Neural progenitor cell (in vitro differentiated cells): ENCODE measurements around the gene PNCK. TPM values are rescaled to one million over a fixed set of nuclear protein-coding genes. Genes with fewer than 3 reads are reported as not detected.

Experiments
- DNase-seq: peaks from one replicate; pipeline ENCODE4 v3.0.0-alpha.2; 2016; ENCODE audit warnings: low spot score
- H2AFZ ChIP-seq: fragments of 200-600 bp; sonication (generic); replicated peaks from 2 replicates; pipeline ENCODE4 v1.6.1; 2016; ENCODE audit warnings: antibody characterized with exemption
- H3F3A ChIP-seq: fragments of 200-600 bp; sonication (generic); 2 replicates; pipeline ENCODE4 v1.6.1; 2016; ENCODE audit warnings: antibody characterized with exemption, low read depth
- H3K27ac ChIP-seq: fragments of 200-600 bp; sonication (generic); 2 replicates; pipeline ENCODE4 v1.5.1; 2016; ENCODE audit warnings: mild to moderate bottlenecking
- H3K27me3 ChIP-seq: fragments of 200-600 bp; sonication (generic); 2 replicates; pipeline ENCODE4 v1.6.1; 2016; ENCODE audit warnings: mild to moderate bottlenecking, moderate library complexity
- H3K36me3 ChIP-seq: fragments of 200-600 bp; sonication (generic); 2 replicates; pipeline ENCODE4 v1.5.1; 2016
- H3K4me1 ChIP-seq: fragments of 200-600 bp; sonication (generic); 2 replicates; pipeline ENCODE4 v1.6.1; 2016; ENCODE audit warnings: mixed run types
- H3K4me2 ChIP-seq: fragments of 200-600 bp; sonication (generic); 2 replicates; pipeline ENCODE4 v1.6.1; 2016
- H3K4me3 ChIP-seq: fragments of 200-600 bp; sonication (generic); 2 replicates; pipeline ENCODE4 v1.5.1; 2016
- H3K79me2 ChIP-seq: fragments of 200-600 bp; sonication (generic); 2 replicates; pipeline ENCODE4 v1.6.1; 2016; ENCODE audit warnings: low read depth
- H3K9ac ChIP-seq: fragments of 200-600 bp; sonication (generic); 2 replicates; pipeline ENCODE4 v1.6.1; 2016
- H3K9me3 ChIP-seq: fragments of 200-600 bp; sonication (generic); 2 replicates; pipeline ENCODE4 v1.5.1; 2016; ENCODE audit warnings: low read depth
- H4K20me1 ChIP-seq: fragments of 200-600 bp; sonication (generic); 2 replicates; pipeline ENCODE4 v1.6.1; 2016; ENCODE audit warnings: low read depth
- H3K27ac Mint-ChIP-seq: 3 replicates; pipeline ENCODE4 v1.8.0; 2021; ENCODE audit warnings: mixed read lengths
- H3K27me3 Mint-ChIP-seq: 2 replicates; pipeline ENCODE4 v1.8.0; 2022; ENCODE audit warnings: low read depth, mild to moderate bottlenecking, inconsistent platforms, moderate library complexity, mixed read lengths; ENCODE audit not compliant: insufficient read depth
- H3K36me3 Mint-ChIP-seq: 3 replicates; pipeline ENCODE4 v1.8.0; 2021; ENCODE audit warnings: mixed read lengths
- H3K4me1 Mint-ChIP-seq: 3 replicates; pipeline ENCODE4 v1.8.0; 2021; ENCODE audit warnings: mixed read lengths
- H3K4me3 Mint-ChIP-seq: 3 replicates; pipeline ENCODE4 v1.8.0; 2021; ENCODE audit warnings: mild to moderate bottlenecking, moderate library complexity, mixed read lengths
- H3K9me3 Mint-ChIP-seq: 3 replicates; pipeline ENCODE4 v1.8.0; 2020; ENCODE audit warnings: mixed read lengths
- EZH2 ChIP-seq: fragments of 200-600 bp; sonication (generic); IDR thresholded peaks from 2 replicates; pipeline ENCODE4 v1.6.1; 2017; ENCODE audit warnings: antibody characterized with exemption, mild to moderate bottlenecking, moderate library complexity
- EZH2phosphoT487 ChIP-seq: fragments of 200-600 bp; sonication (generic); IDR thresholded peaks from 2 replicates; pipeline ENCODE4 v1.6.1; 2017; ENCODE audit warnings: antibody characterized with exemption
- total RNA-seq: library from RNA; depleted of rRNA; stranded (reverse); fragments of >200 nt; gene quantifications from 2 replicates; pipeline ENCODE4 v1.2.3, GENCODE V29; 2015; ENCODE audit warnings: low replicate concordance
- TF ChIP-seq, protein P1 (sequence below): fragments of 200-600 bp; sonication (generic); IDR thresholded peaks from 2 replicates; pipeline ENCODE4 v1.5.1; 2017; ENCODE audit warnings: antibody characterized with exemption, mild to moderate bottlenecking

Gene PNCK
- total RNA-seq, 1 donor from 2014 or later: 19.7 TPM

DNA sequence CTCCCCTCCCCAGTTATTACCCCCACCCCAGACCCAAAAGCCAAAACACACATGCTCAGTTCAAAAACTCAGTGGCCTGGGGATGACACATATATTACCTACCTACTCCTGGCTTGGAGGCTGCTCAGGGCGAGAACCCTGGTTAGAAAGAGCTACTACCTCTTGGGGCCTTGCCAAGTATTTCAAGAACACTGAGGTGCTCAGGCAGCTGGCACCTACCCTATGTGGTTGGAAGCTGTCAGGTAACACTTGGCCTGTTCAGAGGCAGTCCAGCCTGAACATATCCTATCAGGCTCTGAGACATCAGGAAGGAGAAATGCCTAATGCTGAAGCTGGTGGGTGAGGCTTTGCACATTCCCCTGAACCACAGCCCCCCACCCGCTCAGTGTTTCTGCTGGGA is 45.6 kb upstream of the PNCK start:
- Histone ChIP-seq H3K4me3 (no peak overlapping the region), H3F3A (no peaks in the 10 kb centered on the region), H3K9me3 (no peaks in the 10 kb centered on the region), H3K27ac (no peak overlapping the region), H4K20me1 (peaks cover 21% of the 10 kb centered on the region), H3K9ac (no peak overlapping the region), H3K36me3 (peaks cover 3% of the 10 kb centered on the region), H2AFZ (no peak overlapping the region), H3K4me2 (no peak overlapping the region), H3K79me2 (peaks cover 21% of the 10 kb centered on the region), H3K4me1 (peaks cover 8% of the 10 kb centered on the region), H3K27me3 (no peaks in the 10 kb centered on the region)
- H3K4me1 Mint-ChIP-seq: peaks cover 3% of the 10 kb centered on the region
- TF ChIP-seq EZH2phosphoT487 (no peak), EZH2 (no peak)
- TF ChIP-seq, protein P1, sequence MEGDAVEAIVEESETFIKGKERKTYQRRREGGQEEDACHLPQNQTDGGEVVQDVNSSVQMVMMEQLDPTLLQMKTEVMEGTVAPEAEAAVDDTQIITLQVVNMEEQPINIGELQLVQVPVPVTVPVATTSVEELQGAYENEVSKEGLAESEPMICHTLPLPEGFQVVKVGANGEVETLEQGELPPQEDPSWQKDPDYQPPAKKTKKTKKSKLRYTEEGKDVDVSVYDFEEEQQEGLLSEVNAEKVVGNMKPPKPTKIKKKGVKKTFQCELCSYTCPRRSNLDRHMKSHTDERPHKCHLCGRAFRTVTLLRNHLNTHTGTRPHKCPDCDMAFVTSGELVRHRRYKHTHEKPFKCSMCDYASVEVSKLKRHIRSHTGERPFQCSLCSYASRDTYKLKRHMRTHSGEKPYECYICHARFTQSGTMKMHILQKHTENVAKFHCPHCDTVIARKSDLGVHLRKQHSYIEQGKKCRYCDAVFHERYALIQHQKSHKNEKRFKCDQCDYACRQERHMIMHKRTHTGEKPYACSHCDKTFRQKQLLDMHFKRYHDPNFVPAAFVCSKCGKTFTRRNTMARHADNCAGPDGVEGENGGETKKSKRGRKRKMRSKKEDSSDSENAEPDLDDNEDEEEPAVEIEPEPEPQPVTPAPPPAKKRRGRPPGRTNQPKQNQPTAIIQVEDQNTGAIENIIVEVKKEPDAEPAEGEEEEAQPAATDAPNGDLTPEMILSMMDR: no peak
- H3K27ac Mint-ChIP-seq: no peak overlapping the region
- peaks cover 7% of the 10 kb centered on the region for H3K9me3 Mint-ChIP-seq
- peaks cover 13% of the 10 kb centered on the region for H3K36me3 Mint-ChIP-seq
- DNase-seq: no peak
- H3K27me3 Mint-ChIP-seq: peaks cover 6% of the 10 kb centered on the region
- H3K4me3 Mint-ChIP-seq: no peak overlapping the region

DNA sequence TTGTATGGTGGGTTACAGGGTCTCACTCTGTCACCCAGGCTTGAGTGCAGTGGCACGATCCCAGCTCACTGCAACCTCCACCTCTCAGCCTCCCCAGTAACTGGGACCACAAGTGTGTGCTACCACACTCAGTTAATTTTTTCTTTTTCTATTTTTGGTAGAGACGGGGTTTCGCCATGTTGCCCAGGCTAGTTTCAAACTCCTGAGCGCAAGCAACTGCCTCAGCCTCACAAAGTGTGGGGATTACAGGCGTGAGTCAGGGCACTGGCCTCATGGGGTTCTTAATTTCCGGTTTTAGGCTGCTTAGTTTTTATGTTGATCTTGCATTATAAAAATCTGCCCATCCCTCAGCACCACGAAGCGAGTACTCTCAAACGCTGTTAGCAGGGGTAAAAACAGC is 43.8 kb upstream of the PNCK start:
- H3K36me3 Mint-ChIP-seq: peaks cover 20% of the 10 kb centered on the region
- DNase-seq: no peak
- no peak overlapping the region for H3K4me2 ChIP-seq
- peaks cover 5% of the 10 kb centered on the region for H3K4me1 ChIP-seq
- peaks cover 3% of the 10 kb centered on the region for H3K36me3 ChIP-seq
- H3K4me3 Mint-ChIP-seq: no peak overlapping the region
- TF ChIP-seq EZH2: no peak
- H3K27ac Mint-ChIP-seq: no peak overlapping the region
- peaks cover 5% of the 10 kb centered on the region for H3K9me3 Mint-ChIP-seq
- no peak overlapping the region for H3K27ac ChIP-seq
- H3K27me3 ChIP-seq: no peaks in the 10 kb centered on the region
- no peak overlapping the region for H2AFZ ChIP-seq
- H3K4me3 ChIP-seq: no peak overlapping the region
- H3K9ac ChIP-seq: no peak overlapping the region
- peaks cover 11% of the 10 kb centered on the region for H3K27me3 Mint-ChIP-seq
- no peaks in the 10 kb centered on the region for H3F3A ChIP-seq
- peaks cover 9% of the 10 kb centered on the region for H3K79me2 ChIP-seq
- H3K9me3 ChIP-seq: no peaks in the 10 kb centered on the region
- H4K20me1 ChIP-seq: peaks cover 9% of the 10 kb centered on the region
- no peaks in the 10 kb centered on the region for H3K4me1 Mint-ChIP-seq

DNA sequence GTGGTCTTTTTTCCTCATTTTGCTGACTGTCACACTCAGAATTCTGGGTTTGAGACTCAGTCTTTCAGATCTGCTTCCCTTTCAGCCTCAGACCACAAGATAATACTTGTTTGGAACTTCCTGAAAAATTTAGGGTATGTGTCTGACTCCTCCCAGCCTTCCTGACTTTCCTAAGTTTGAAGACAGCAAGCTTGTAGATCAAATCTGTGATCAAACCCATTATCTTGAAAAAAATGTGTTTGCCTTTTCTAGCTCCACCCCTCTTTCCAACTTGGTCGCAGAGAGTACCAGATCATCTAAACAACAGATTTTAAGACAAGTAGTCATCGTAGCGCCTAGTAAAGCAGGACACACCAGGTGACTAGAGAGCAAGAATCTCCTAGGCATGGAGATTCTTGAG is 40.6 kb upstream of the PNCK start:
- no peak overlapping the region for H3K9ac ChIP-seq
- H3K27me3 ChIP-seq: no peaks in the 10 kb centered on the region
- no peaks in the 10 kb centered on the region for H3K4me1 Mint-ChIP-seq
- no peak overlapping the region for H3K4me3 ChIP-seq
- no peak overlapping the region for H3K27ac Mint-ChIP-seq
- H3K36me3 Mint-ChIP-seq: peaks cover 15% of the 10 kb centered on the region
- H3K36me3 ChIP-seq: no peaks in the 10 kb centered on the region
- H3K79me2 ChIP-seq: no peaks in the 10 kb centered on the region
- TF ChIP-seq EZH2phosphoT487: no peak
- TF ChIP-seq EZH2: no peak
- TF ChIP-seq, protein P1: no peak
- no peaks in the 10 kb centered on the region for H4K20me1 ChIP-seq
- H3F3A ChIP-seq: no peaks in the 10 kb centered on the region
- peaks cover 12% of the 10 kb centered on the region for H3K27me3 Mint-ChIP-seq
- no peaks in the 10 kb centered on the region for H3K4me1 ChIP-seq
- H3K9me3 ChIP-seq: no peaks in the 10 kb centered on the region
- no peak overlapping the region for H3K27ac ChIP-seq
- peaks cover 17% of the 10 kb centered on the region for H3K9me3 Mint-ChIP-seq
- H2AFZ ChIP-seq: no peak overlapping the region
- H3K4me3 Mint-ChIP-seq: no peak overlapping the region
- no peak overlapping the region for H3K4me2 ChIP-seq
- DNase-seq: no peak

DNA sequence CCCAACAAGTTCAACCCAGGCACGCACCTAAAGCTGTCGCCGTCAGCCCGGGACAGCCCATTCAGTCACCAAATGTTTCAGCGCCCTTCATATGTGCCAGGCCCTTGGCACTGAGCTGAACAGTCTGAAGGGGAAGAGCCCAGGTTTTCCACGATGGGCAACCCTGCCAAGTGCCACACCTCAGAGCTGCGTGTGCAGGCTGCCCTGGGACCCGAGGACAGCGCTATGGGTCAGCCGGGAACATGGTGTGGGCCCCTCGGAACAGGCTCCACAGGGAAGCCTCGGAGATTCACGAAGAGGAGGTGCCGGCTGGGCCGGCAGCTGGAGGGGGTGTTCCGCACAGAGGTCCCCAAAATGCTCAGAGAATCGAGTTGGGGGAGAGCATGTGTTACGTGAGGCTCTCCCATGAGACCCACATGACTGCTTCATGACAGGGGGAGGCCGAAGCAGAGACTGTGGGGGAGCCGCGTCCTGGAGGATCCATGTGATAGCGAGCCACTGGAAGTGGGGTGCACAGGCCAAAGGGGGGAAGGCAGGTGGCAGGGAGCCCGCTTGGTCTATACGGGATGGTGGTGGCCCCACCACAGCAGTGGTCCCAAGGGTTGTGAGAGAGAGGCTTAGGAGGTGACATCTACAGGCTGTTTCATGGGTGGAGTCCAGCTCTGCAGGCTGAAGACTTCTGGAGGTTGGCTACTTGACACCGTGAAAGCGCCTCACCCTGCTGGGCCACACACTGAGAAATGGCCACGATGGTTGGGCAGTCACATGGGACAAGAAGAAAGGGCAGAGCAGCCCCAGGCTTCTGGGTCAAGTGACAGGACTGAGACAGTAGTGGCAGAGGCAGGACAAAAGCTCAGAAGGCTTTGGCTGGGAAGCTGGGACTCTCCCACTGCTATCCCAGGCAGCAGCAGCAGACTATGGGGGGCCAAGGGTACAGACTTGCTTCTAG is 36.4 kb upstream of the PNCK start:
- TF ChIP-seq EZH2 (no peak), EZH2phosphoT487 (no peak)
- TF ChIP-seq, protein P1: no peak
- peaks cover 3% of the 10 kb centered on the region for H3K4me1 Mint-ChIP-seq
- H2AFZ ChIP-seq: no peak overlapping the region
- H3K79me2 ChIP-seq: no peaks in the 10 kb centered on the region
- H3K9me3 ChIP-seq: no peaks in the 10 kb centered on the region
- peaks cover 10% of the 10 kb centered on the region for H3K36me3 Mint-ChIP-seq
- no peak overlapping the region for H3K4me3 Mint-ChIP-seq
- H3K27me3 Mint-ChIP-seq: peaks cover 11% of the 10 kb centered on the region
- no peaks in the 10 kb centered on the region for H3F3A ChIP-seq
- H4K20me1 ChIP-seq: peaks cover 5% of the 10 kb centered on the region
- no peaks in the 10 kb centered on the region for H3K36me3 ChIP-seq
- no peak overlapping the region for H3K27ac Mint-ChIP-seq
- no peak overlapping the region for H3K4me3 ChIP-seq
- H3K4me2 ChIP-seq: no peak overlapping the region
- no peak overlapping the region for H3K27ac ChIP-seq
- peaks cover 25% of the 10 kb centered on the region for H3K9me3 Mint-ChIP-seq
- no peaks in the 10 kb centered on the region for H3K27me3 ChIP-seq
- no peak overlapping the region for H3K9ac ChIP-seq
- H3K4me1 ChIP-seq: no peaks in the 10 kb centered on the region
- DNase-seq: no peak
